ENCODE data around the gene TNS3. TPM values are rescaled to one million over a fixed set of nuclear protein-coding genes. Genes with fewer than 3 reads are reported as not detected.

Gene TNS3
- total and polyA plus RNA-seq, 9 of the 15 experiments (the other 6 are each of a cell fraction or from before 2014, with no cell fraction given): 0.20 TPM; not detected in 8

DNA sequence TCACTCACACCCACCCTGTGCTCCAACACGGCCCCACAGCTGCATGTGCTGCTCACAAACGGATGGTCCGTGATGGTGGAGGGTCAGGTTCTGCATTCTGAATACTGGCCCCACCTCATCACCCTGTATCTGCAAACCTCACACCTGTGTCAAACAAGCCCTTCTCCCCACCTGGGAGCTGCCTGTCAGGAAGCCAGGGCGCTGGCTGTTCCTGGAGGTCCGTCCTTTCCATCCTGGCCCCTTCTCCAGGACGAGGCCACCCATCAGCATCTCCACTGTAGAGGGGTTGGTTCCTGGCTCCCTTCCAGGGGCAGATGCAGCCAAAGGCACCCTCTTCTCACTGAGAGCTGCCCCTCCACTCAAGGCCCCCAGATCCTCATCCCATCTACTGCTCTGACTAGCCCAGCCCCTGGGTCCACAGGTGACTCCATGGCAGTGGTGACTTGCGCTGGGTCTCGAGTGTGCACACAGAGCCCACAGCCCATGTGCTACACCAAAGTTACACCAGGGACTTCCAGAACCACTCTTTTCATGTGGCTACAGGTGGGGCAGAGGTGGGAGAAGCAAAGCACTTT is 229.4 kb downstream of the TNS3 start (continued):
- TF ChIP-seq, protein P1, sequence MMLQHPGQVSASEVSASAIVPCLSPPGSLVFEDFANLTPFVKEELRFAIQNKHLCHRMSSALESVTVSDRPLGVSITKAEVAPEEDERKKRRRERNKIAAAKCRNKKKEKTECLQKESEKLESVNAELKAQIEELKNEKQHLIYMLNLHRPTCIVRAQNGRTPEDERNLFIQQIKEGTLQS (IDR thresholded peaks at IDR 0.05): no peak
- TF ChIP-seq, protein P1 (CRISPR knock-in tag; conservative IDR thresholded peaks at IDR 0.05): no peak
- TF ChIP-seq TRIM24 (IDR thresholded peaks at IDR 0.05) (no peak), ARID2 (IDR thresholded peaks at IDR 0.05) (no peak), MCM7 (IDR thresholded peaks at IDR 0.05) (no peak)

DNA sequence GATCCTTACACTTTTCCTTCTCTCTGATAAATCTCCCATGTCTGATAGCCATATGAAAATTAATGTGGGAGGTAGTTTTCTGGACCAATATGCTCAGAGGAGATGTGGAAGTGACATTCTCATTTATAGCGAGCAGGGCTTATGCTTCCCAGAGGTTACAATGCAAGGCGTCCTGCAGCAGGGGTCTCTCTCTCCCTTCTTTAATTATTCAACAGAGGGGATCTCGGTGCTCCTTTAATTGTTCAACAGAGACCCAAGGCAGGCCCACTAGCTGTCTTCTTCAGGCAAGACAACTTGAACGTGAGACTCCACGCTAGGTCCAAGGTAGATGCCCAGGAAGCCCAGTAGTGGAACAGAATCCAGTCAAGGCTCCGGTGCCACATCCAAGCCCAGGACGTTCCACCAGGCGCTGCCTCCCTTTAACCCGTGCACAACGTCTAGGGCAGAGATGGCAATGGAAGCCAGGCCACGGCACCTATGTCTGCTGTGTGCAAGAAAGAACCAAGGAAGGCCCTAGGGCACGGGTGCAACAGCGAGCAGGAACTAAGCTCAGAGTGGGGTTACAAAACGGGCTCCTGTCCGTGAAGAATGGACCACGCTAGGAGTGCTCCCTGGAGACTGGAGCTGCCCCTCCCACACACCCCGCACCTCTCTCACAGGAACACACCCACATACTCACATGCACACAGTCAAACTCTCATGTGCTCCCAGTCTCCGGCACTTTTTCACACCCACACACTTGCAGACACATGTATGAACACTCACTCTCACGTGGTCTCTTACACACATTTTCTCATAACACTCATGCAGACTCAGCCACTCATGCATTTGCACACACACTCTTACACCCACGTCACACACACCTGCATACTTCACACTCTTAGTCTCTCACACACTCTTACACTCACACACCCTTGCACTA is 230.4 kb downstream of the TNS3 start:
- Histone ChIP-seq H3K79me2 (ENCODE audit: control insufficient read depth, insufficient read depth, low read length) (no peaks in the 10 kb centered on the region), H3K4me2 (ENCODE audit: insufficient read depth, low read length) (no peak overlapping the region), H3K4me3 (no peak overlapping the region), H4K20me1 (replicated peaks; ENCODE audit: control insufficient read depth, insufficient read depth, low read length) (no peaks in the 10 kb centered on the region; the same call in 1 of the 2 replicates), H3K27me3 (ENCODE audit: control insufficient read depth in 2 of 2, insufficient read depth in 2 of 2, low read length in 2 of 2) (peaks cover 0 to 52% of the 10 kb centered on the region in 2 experiments; a peak in 2 of 5 replicates), H3K27ac (ENCODE audit: extremely low read depth, low read depth, low read length) (no peak overlapping the region), H3K36me3 (ENCODE audit: control insufficient read depth, insufficient read depth, low read length) (no peaks in the 10 kb centered on the region), H3K9ac (ENCODE audit: insufficient read depth in 1 of 2, low read depth in 2 of 2, low read length in 2 of 2) (no peak overlapping the region), H3K4me1 (replicated peaks in 1 of 2; ENCODE audit: control insufficient read depth in 2 of 2, insufficient read depth in 2 of 2, low read length in 2 of 2) (peaks cover 10 to 14% of the 10 kb centered on the region in 2 experiments; a peak in 4 of 5 replicates), H3K9me3 (replicated peaks; ENCODE audit: control insufficient read depth, insufficient read depth, low read depth, low read length) (no peaks in the 10 kb centered on the region), H3K9me1 (ENCODE audit: control insufficient read depth, insufficient read depth, low read length) (no peaks in the 10 kb centered on the region), H2AFZ (ENCODE audit: low read depth, low read length) (no peak overlapping the region)
- intact Hi-C loops (cut with micrococcal nuclease) (loop anchor here (1.0 to 5.0 kb wide), 2 partner anchors 86 to 468 kb away; no protein-coding TSS in a partner anchor), in situ Hi-C loops (cut with MboI) (no loop called here)
- ChIA-PET POLR2A (no interaction called here), CTCF (ENCODE audit: low intra/inter-chr PET ratio) (no interaction called here)
- peak; percentile 33; the same call in 2 of the 3 replicates for ATAC-seq
- no peak for FAIRE-seq
- no TSS peak for BruUV-seq (replicated peaks)
- no peak for DNase-seq (ENCODE audit: extremely low read depth in 1 of 4, low spot score in 3 of 4)
- peak in 1 of 2 experiments; percentile 36; a peak in 2 of 4 replicates for TF ChIP-seq RAD21 (CRISPR knock-in tag; conservative IDR thresholded peaks at IDR 0.05 in 1 of 2, IDR thresholded peaks at IDR 0.05 in 1 of 2)
- TF ChIP-seq, protein P2, sequence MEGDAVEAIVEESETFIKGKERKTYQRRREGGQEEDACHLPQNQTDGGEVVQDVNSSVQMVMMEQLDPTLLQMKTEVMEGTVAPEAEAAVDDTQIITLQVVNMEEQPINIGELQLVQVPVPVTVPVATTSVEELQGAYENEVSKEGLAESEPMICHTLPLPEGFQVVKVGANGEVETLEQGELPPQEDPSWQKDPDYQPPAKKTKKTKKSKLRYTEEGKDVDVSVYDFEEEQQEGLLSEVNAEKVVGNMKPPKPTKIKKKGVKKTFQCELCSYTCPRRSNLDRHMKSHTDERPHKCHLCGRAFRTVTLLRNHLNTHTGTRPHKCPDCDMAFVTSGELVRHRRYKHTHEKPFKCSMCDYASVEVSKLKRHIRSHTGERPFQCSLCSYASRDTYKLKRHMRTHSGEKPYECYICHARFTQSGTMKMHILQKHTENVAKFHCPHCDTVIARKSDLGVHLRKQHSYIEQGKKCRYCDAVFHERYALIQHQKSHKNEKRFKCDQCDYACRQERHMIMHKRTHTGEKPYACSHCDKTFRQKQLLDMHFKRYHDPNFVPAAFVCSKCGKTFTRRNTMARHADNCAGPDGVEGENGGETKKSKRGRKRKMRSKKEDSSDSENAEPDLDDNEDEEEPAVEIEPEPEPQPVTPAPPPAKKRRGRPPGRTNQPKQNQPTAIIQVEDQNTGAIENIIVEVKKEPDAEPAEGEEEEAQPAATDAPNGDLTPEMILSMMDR (IDR thresholded peaks at IDR 0.05 in 2 of 3, conservative IDR thresholded peaks at IDR 0.05 in 1 of 3; ENCODE audit: insufficient read depth in 2 of 3, low read depth in 1 of 3, low read length in 3 of 3): peak; percentile 8 to 26 (median 17); a peak in 1 of 6 replicates
- no peak for TF ChIP-seq CBFB (CRISPR knock-in tag; IDR thresholded peaks at IDR 0.05)
- TF ChIP-seq ZNF282 (CRISPR knock-in tag; IDR thresholded peaks at IDR 0.05): no peak
- TF ChIP-seq ZNF263 (CRISPR knock-in tag; IDR thresholded peaks at IDR 0.05; ENCODE audit: borderline replicate concordance): 0 out of 2 replicates have a peak, but pooled peaks have one; percentile 22
- WGBS (ENCODE audit: insufficient coverage, low coverage, missing lambda C conversion rate): 2% methylated on average over 20 of the region's 20 CpGs
